Gastrocnemius medialis (tissue), 4 donors: ENCODE measurements around the gene APLP2. TPM values are rescaled to one million over a fixed set of nuclear protein-coding genes. Genes with fewer than 3 reads are reported as not detected.

Source experiments
- ATAC-seq, 2 donors: fragments of 150-250 bp; one replicate each; pipeline ENCODE4 v1.9.1; 2016
- DNase-seq, 2 donors: peaks; one replicate each; pipeline ENCODE4 v3.0.0-alpha.2; 2019
- H3K27ac ChIP-seq, 4 donors: fragments of 200-600 bp; sonication (generic); 1 replicate in 1 of 4; 2 replicates in 3 of 4; pipeline ENCODE4 v1.5.1; 2016 to 2018; ENCODE audit warnings: mild to moderate bottlenecking in 2 of 4, moderate library complexity in 1 of 4
- H3K27me3 ChIP-seq, 3 donors: fragments of 200-600 bp; sonication (generic) in 2 of 3; 1 replicate in 1 of 3; 2 replicates in 2 of 3; pipeline versions ENCODE4 v1.5.1 to v1.6.0; 2016 to 2019; ENCODE audit warnings: mild to moderate bottlenecking in 1 of 3, moderate library complexity in 1 of 3
- H3K36me3 ChIP-seq, 2 donors: fragments of 200-600 bp; sonication (generic) in 1 of 2; one replicate each; pipeline ENCODE4 v1.5.1; 2017 to 2018
- H3K4me1 ChIP-seq, 2 donors: fragments of 200-600 bp; sonication (generic) in 1 of 2; one replicate each; pipeline ENCODE4 v1.5.1; 2016 to 2017; ENCODE audit warnings: mild to moderate bottlenecking in 2 of 2
- H3K4me3 ChIP-seq, 4 donors: fragments of 200-600 bp; sonication (generic) in 3 of 4; 1 replicate in 1 of 4; 2 replicates in 3 of 4; pipeline ENCODE4 v1.5.1; 2016 to 2019; ENCODE audit warnings: mild to moderate bottlenecking in 2 of 4
- H3K9me3 ChIP-seq, 3 donors: fragments of 200-600 bp; sonication (generic) in 2 of 3; 1 replicate in 1 of 3; 2 replicates in 2 of 3; pipeline ENCODE4 v1.5.1; 2016 to 2019
- CTCF ChIP-seq, 5 experiments: fragments of 450-650 bp in 3 of 5; fragments of 200-600 bp in 2 of 5; sonication (generic) in 2 of 5; IDR thresholded peaks in 4 of 5; conservative IDR thresholded peaks in 1 of 5; 1 replicate in 4 of 5; 2 replicates in 1 of 5; pipeline ENCODE4 v1.5.1; 2016 to 2019; ENCODE audit warnings: antibody characterized with exemption in 5 of 5, mild to moderate bottlenecking in 3 of 5, moderate library complexity in 3 of 5
- POLR2A ChIP-seq, 2 donors: fragments of 450-650 bp; IDR thresholded peaks; one replicate each; pipeline ENCODE4 v1.6.1; 2017; ENCODE audit warnings: antibody characterized with exemption in 2 of 2, mild to moderate bottlenecking in 2 of 2, moderate library complexity in 2 of 2
- in situ Hi-C, 4 donors: fragments of 200-750 bp; cut with MboI; loops; one replicate each; pipeline versions ENCODE4 v1.15.0 to v1.8.0; 2017; ENCODE audit warnings: low sequenced_read_pairs in 4 of 4
- intact Hi-C: fragments of 100-400 bp; cut with DNase I; formaldehyde crosslinking; loops from one replicate; pipeline ENCODE4 v1.15.1; 2023; ENCODE audit warnings: low total_unique reads
- total RNA-seq, 4 donors: library from RNA; depleted of rRNA; stranded (reverse); fragments of >200 nt; gene quantifications; one replicate each; pipeline versions ENCODE4 v1.1.0 to v1.2.3, GENCODE V29; 2016

The APLP2 gene
- total RNA-seq, 4 donors from 2014 or later = 80.4 to 110 (median 82.1) TPM

- Histone ChIP-seq H3K4me3 (peak overlapping the region; percentile 67 to 90 (median 80)), H3K9me3 (no peaks in the 10 kb centered on the region), H3K27ac (peak overlapping the region; percentile 88 to 94 (median 90)), H3K36me3 (no peaks in the 10 kb centered on the region), H3K4me1 (peaks cover 14 to 24% of the 10 kb centered on the region in 2 donors), H3K27me3 (no peaks in the 10 kb centered on the region)
- intact Hi-C loops = loop anchor here (2.0 to 10.0 kb wide), 2 partner anchors 63 to 245 kb away; partner anchors contain the start of gene ZBTB44
- ATAC-seq (peak; percentile 20 to 29), DNase-seq (peak in 1 of 2 donors; percentile 26)
- in situ Hi-C loops = loop anchor here in 3 of 4 donors (5.0 to 10.0 kb wide), 3 partner anchors 55 to 65 kb away; partner anchors contain the start of gene PRDM10 (in 1 of the 3)
- TF ChIP-seq POLR2A (IDR thresholded peaks at IDR 0.05) (peak in 1 of 2 donors; percentile 18), CTCF (IDR thresholded peaks at IDR 0.05 in 4 of 5, conservative IDR thresholded peaks at IDR 0.05 in 1 of 5) (peak in 1 of 5 experiments; percentile 31)
Measured at GRCh38 chr11:130070109-130070845, 583 bp downstream of the APLP2 start.

DNA sequence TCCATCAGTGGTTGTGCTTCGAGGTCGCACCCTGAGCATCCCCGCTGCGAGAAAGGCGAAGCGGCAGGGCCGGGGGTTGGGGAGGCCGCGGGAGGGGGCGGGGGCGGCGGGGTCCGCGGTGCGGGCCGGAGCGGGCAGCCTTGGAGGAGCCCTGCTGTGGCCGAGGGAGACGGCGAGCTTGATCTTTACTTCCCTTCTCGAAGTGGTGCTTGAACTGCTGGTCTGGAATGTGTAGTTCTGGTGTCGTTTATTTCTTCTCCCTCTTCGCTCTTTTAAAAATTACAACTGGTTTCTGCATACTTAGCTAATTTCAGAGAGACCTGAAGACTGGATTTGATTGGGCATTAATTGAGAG is 1.1 kb downstream of the APLP2 start:
- intact Hi-C loops (loop anchor here (2.0 to 10.0 kb wide), 2 partner anchors 62 to 244 kb away; partner anchors contain the start of gene ZBTB44), in situ Hi-C loops (loop anchor here in 3 of 4 donors (5.0 to 10.0 kb wide), 3 partner anchors 54 to 66 kb away; partner anchors contain the start of gene PRDM10 (in 1 of the 3))
- DNase-seq (no peak), ATAC-seq (no peak)
- Histone ChIP-seq H3K36me3 (no peaks in the 10 kb centered on the region), H3K27ac (peak overlapping the region; percentile 88 to 94 (median 90)), H3K9me3 (no peaks in the 10 kb centered on the region), H3K27me3 (no peaks in the 10 kb centered on the region), H3K4me3 (peak overlapping the region; percentile 67 to 90 (median 80)), H3K4me1 (peaks cover 14 to 24% of the 10 kb centered on the region in 2 donors)
- TF ChIP-seq POLR2A (IDR thresholded peaks at IDR 0.05) (no peak), CTCF (IDR thresholded peaks at IDR 0.05 in 4 of 5, conservative IDR thresholded peaks at IDR 0.05 in 1 of 5) (no peak)

- intact Hi-C loops = loop anchor here (2.0 to 10.0 kb wide), 2 partner anchors 62 to 244 kb away; partner anchors contain the start of gene ZBTB44
- no peak for ATAC-seq
- no peak for DNase-seq
Measured at GRCh38 chr11:130071211-130071712, 1.6 kb downstream of the APLP2 start.

GRCh38 chr11:130074736-130075135 is 5.0 kb downstream of the APLP2 start:
- Histone ChIP-seq H3K27me3 (no peaks in the 10 kb centered on the region), H3K4me3 (no peak overlapping the region), H3K4me1 (peaks cover 17 to 24% of the 10 kb centered on the region in 2 donors), H3K27ac (no peak overlapping the region), H3K9me3 (no peaks in the 10 kb centered on the region), H3K36me3 (no peaks in the 10 kb centered on the region)
- in situ Hi-C loops = loop anchor here in 3 of 4 donors (5.0 to 10.0 kb wide), 3 partner anchors 50 to 70 kb away; partner anchors contain the start of gene PRDM10 (in 1 of the 3)
- DNase-seq (no peak), ATAC-seq (no peak)
- TF ChIP-seq CTCF (IDR thresholded peaks at IDR 0.05 in 4 of 5, conservative IDR thresholded peaks at IDR 0.05 in 1 of 5) (no peak), POLR2A (IDR thresholded peaks at IDR 0.05) (no peak)
- intact Hi-C loops = loop anchor here (10.0 kb wide), 1 partner anchor 240 kb away; the partner anchor contains the start of gene ZBTB44

More at GRCh38 chr11:130071211-130071712, 1.6 kb downstream of the APLP2 start:
- no peaks in the 10 kb centered on the region for H3K27me3 ChIP-seq
- H3K4me3 ChIP-seq = peak overlapping the region; percentile 67 to 90 (median 80)
- peak overlapping the region; percentile 88 to 94 (median 90) for H3K27ac ChIP-seq
- H3K36me3 ChIP-seq = no peaks in the 10 kb centered on the region
- in situ Hi-C loops = loop anchor here in 3 of 4 donors (5.0 to 10.0 kb wide), 3 partner anchors 54 to 66 kb away; partner anchors contain the start of gene PRDM10 (in 1 of the 3)
- H3K9me3 ChIP-seq = no peaks in the 10 kb centered on the region
- H3K4me1 ChIP-seq = peaks cover 14 to 24% of the 10 kb centered on the region in 2 donors
- TF ChIP-seq CTCF (IDR thresholded peaks at IDR 0.05 in 4 of 5, conservative IDR thresholded peaks at IDR 0.05 in 1 of 5) (no peak), POLR2A (IDR thresholded peaks at IDR 0.05) (no peak)
